ENCODE measurements around the gene LRP1.
A peak's percentile ranks its signal among the peaks of the same experiment; 100 is the strongest.

The LRP1 gene

DNA sequence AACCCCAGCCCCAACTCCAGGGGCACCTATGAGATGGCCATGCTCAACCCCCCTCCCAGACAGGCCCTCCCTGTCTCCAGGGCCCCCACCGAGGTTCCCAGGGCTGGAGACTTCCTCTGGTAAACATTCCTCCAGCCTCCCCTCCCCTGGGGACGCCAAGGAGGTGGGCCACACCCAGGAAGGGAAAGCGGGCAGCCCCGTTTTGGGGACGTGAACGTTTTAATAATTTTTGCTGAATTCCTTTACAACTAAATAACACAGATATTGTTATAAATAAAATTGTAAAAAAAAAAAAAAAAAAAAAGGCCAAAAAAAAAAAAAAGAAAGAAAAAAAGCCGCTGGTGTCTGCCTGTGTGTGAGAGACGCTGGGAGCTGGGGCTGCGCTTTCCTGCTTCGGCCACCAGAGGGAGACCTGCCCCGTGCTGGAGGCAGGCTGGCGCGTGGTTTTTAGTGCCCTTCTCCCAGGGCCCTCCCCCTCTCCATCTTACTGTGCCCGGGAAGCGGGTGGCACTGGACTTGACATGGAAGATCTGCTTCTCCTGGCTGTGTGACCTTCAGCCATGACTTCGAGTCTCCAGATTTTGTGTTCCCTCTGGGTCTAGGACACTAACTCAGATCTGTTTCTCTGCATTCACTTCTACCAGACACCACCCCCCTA lies 84.9 kb downstream of the LRP1 start:
- no peak overlapping the region for H3K4me2 ChIP-seq (ENCODE audit: low read length)
- H3K9me3 ChIP-seq (replicated peaks; ENCODE audit: low read length), result no peaks in the 10 kb centered on the region
- peaks cover 3% of the 10 kb centered on the region for H3K27me3 ChIP-seq (ENCODE audit: control insufficient read depth, insufficient read depth, low read length)
- no peak overlapping the region for H3K9ac ChIP-seq (ENCODE audit: low read depth, low read length)
- H3K4me1 ChIP-seq (ENCODE audit: control insufficient read depth, insufficient read depth, low read length), result peaks cover 44% of the 10 kb centered on the region
- no peak overlapping the region for H3K4me3 ChIP-seq (ENCODE audit: low read length)
- H3K36me3 ChIP-seq (ENCODE audit: insufficient read depth, low read length), result peaks cover 54% of the 10 kb centered on the region

DNA sequence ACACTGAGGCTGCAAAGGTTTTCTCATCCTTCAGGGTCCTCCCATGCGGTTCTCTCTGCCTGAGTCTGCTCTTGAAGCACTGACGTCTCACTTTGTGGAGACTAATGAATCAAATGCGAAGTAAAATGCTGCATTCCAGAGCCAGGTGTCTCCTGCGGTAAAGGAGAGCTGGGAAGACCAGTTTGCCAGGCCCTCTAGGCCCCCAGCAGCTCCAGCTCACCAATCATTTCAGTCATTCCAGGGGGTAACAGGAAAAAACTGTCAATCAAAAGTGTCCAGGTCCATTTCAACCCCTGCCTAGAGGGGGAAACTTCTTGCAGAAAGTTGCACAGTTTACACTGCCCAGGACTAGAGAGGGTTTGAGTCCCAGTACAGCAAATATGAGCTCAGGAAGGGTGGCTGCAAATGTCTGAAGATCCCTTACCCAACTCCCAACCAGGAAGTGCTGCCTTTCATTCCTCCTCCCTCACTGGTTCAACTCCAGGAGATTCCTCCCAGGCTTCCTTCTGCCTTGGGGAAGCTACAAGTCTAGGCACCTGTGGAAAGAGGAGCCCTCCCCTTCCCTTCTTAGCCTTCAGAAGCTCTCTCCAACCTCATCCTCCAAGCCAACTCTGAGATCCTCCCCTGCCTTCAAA lies 85.6 kb downstream of the LRP1 start:
- H3K4me1 ChIP-seq (ENCODE audit: control insufficient read depth, insufficient read depth, low read length), result peaks cover 37% of the 10 kb centered on the region
- no peak overlapping the region for H3K4me3 ChIP-seq (ENCODE audit: low read length)
- peaks cover 47% of the 10 kb centered on the region for H3K36me3 ChIP-seq (ENCODE audit: insufficient read depth, low read length)
- H3K9ac ChIP-seq (ENCODE audit: low read depth, low read length), result no peak overlapping the region
- no peaks in the 10 kb centered on the region for H3K9me3 ChIP-seq (replicated peaks; ENCODE audit: low read length)
- peaks cover 6% of the 10 kb centered on the region for H3K27me3 ChIP-seq (ENCODE audit: control insufficient read depth, insufficient read depth, low read length)
- no peak overlapping the region for H3K4me2 ChIP-seq (ENCODE audit: low read length)

DNA sequence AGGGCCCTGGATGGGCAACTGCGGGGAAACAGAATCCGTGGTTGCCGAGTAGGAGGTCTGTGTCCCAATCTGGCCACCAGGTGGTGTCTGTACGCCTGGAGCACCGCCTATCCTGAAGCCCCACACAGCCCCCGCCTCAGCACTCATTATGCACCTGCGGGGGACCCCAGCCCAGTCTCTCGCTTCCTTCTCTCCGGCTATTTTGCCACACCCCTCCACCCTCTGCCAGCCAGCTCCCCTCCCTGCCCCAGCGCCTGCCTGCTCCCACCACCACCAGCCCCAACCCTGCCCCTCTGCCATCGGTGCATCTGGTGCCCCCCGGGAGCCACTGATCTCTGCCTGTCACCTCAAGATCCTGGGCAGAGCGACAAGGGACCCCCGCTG lies 86.1 kb downstream of the LRP1 start:
- H3K4me2 ChIP-seq (ENCODE audit: low read length), result no peak overlapping the region
- H3K9me3 ChIP-seq (replicated peaks; ENCODE audit: low read length), result no peaks in the 10 kb centered on the region
- peaks cover 42% of the 10 kb centered on the region for H3K36me3 ChIP-seq (ENCODE audit: insufficient read depth, low read length)
- H3K9ac ChIP-seq (ENCODE audit: low read depth, low read length), result no peak overlapping the region
- peaks cover 10% of the 10 kb centered on the region for H3K27me3 ChIP-seq (ENCODE audit: control insufficient read depth, insufficient read depth, low read length)
- H3K4me1 ChIP-seq (ENCODE audit: control insufficient read depth, insufficient read depth, low read length), result peaks cover 36% of the 10 kb centered on the region
- H3K4me3 ChIP-seq (ENCODE audit: low read length), result no peak overlapping the region

DNA sequence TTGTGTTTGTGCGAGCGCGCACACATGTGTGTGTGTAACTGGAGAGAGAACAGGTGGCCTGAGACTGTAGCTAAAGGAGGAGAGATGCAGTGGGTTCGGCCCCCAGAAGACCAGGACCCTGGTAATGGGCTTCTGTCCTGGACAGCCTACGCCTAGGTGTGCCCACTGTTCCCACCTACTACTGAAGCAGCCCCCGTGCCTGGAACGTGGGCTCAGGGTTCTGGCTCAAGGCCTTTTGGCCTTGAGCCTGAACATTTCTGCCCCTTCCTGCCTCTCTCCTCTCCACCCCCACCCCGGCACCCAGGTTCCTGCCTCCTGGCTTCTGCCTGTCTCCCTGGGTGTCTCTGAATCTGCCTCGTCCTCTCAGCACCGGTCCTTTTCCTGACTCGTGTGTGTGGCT lies 86.8 kb downstream of the LRP1 start:
- Histone ChIP-seq H3K4me2 (ENCODE audit: low read length) (no peak overlapping the region), H3K27me3 (ENCODE audit: control insufficient read depth, insufficient read depth, low read length) (peaks cover 16% of the 10 kb centered on the region), H3K9me3 (replicated peaks; ENCODE audit: low read length) (no peaks in the 10 kb centered on the region), H3K36me3 (ENCODE audit: insufficient read depth, low read length) (peaks cover 35% of the 10 kb centered on the region), H3K9ac (ENCODE audit: low read depth, low read length) (no peak overlapping the region), H3K4me3 (ENCODE audit: low read length) (no peak overlapping the region), H3K4me1 (ENCODE audit: control insufficient read depth, insufficient read depth, low read length) (peaks cover 36% of the 10 kb centered on the region)

DNA sequence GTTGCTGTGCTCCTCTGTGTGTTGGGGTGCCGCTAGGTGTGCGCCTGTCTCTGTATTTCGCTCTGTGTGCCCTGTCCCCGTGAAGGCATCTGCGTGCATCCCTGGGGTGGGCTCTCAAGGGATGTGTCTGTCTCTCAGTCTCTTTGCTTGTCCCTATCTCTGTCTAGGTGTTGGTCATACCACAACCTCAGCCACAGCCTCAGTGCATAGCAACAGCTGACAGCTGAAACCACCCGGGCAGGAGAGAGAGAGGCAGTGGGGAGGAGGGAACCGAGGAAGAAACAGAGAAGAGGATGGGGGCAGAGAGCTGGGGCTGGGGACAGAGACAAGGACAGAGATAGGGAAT lies 87.4 kb downstream of the LRP1 start:
- Histone ChIP-seq H3K4me2 (ENCODE audit: low read length) (peak overlapping the region; percentile 88), H3K9me3 (replicated peaks; ENCODE audit: low read length) (no peaks in the 10 kb centered on the region), H3K4me1 (ENCODE audit: control insufficient read depth, insufficient read depth, low read length) (peaks cover 36% of the 10 kb centered on the region), H3K4me3 (ENCODE audit: low read length) (no peak overlapping the region), H3K9ac (ENCODE audit: low read depth, low read length) (no peak overlapping the region), H3K27me3 (ENCODE audit: control insufficient read depth, insufficient read depth, low read length) (peaks cover 18% of the 10 kb centered on the region), H3K36me3 (ENCODE audit: insufficient read depth, low read length) (peaks cover 29% of the 10 kb centered on the region)

DNA sequence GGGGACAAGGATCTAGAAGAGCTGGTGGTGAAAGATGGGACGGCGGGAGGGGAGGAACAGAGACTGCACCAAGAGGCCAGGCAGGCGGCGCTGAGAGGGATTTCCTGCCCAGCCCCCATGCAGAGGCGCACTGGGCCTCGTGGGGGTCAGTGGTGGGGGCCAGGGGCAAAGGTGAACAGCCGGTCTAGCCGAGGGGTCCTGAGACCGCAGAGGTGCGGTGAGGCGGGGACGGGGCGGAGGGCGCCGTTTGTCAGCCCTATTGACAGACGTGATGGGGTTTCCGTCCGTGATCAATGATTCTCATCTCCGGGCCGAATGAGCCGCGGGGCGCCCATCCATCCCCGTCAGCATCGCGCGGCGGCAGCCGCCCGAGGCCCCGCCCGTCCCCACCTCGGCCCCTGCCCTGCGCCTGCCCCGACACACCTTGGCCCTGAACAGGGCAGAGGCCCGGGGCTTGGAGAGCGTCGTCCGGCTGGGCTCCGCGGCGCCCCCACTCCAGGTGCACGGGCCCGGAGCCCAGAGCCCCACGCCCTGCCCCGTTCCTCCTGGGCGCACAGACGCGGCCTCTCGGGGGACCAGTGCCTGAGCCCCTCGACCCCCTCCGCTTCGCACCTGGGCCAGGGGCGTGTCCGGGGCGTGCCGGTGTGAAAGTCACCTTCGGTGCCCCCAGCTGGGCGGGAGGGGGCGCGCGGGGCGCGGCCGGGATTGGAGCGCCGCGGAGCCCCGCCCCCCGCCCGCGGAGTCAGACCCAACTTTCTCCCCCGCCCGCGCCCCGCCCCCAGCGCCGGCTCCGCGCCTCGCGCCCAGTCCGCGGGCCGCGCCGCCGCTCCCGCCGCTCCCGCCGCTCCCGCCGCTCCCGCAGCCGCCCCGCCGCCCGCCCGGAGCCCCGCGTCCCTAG lies 88.0 kb downstream of the LRP1 start, which contains the start of gene NXPH4:
NXPH4 (plus strand) TSS at position 781 of the 898 bp plus-strand sequence. CDS start 176 bp downstream, outside the sequence.
- Histone ChIP-seq H3K4me3 (ENCODE audit: low read length) (peak within 1 kb of the TSS; percentile 64), H3K9me3 (replicated peaks; ENCODE audit: low read length) (no peaks in the 10 kb centered on the region), H3K4me2 (ENCODE audit: low read length) (peak within 1 kb of the TSS; percentile 88), H3K36me3 (ENCODE audit: insufficient read depth, low read length) (peaks cover 23% of the 10 kb centered on the region), H3K27me3 (ENCODE audit: control insufficient read depth, insufficient read depth, low read length) (peaks cover 25% of the 10 kb centered on the region), H3K9ac (ENCODE audit: low read depth, low read length) (no peak within 1 kb of the TSS), H3K4me1 (ENCODE audit: control insufficient read depth, insufficient read depth, low read length) (peaks cover 35% of the 10 kb centered on the region)

DNA sequence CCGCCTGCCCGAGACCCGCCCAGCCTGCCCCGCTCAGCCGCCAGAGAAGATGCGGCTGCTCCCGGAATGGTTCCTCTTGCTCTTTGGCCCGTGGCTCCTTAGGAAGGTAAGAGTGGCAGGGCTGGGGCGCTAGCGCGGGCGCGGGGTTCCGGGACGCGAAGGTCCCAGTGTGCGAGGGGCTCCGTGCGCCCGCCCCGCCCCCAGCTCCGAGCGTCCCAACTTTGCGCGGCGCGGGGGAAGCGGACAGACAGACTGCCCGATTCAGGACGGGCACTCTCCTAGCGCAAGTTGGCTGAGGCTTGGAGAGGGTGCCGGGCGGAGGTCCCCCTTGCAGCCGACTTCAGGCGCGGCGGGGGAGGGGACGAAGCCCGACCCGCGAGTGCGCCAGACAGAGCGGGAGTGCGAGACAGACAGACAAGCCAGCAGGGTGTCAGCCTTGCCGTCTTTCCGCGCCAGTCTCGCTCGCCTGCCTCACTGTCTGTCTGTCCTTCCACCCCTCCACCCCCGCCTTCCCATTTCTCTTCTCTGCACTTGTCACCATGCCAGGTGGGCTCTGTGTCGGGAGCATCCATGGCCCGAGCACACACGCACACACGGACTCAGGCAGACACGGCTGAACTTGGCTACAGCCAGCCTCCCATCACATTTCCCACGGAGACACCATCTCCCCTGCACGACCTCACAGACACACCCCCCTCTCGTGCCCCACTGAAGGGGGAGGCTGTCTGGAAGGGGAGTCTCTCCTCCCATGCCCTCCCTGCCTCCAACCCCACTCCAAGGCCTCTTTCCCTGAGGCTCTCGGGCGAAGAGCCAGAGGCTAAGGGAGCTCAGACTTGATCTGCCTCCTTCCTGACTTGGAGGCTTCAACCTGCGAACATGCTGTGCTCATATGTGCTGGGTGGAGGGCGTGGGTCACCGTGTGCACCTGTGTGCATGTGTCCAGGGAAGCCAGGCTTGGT lies 88.9 kb downstream of the LRP1 start:
- Histone ChIP-seq H3K9ac (ENCODE audit: low read depth, low read length) (no peak overlapping the region), H3K4me3 (ENCODE audit: low read length) (peak overlapping the region; percentile 64), H3K4me1 (ENCODE audit: control insufficient read depth, insufficient read depth, low read length) (peaks cover 30% of the 10 kb centered on the region), H3K9me3 (replicated peaks; ENCODE audit: low read length) (no peaks in the 10 kb centered on the region), H3K27me3 (ENCODE audit: control insufficient read depth, insufficient read depth, low read length) (peaks cover 30% of the 10 kb centered on the region), H3K4me2 (ENCODE audit: low read length) (peak overlapping the region; percentile 88), H3K36me3 (ENCODE audit: insufficient read depth, low read length) (peaks cover 14% of the 10 kb centered on the region)

DNA sequence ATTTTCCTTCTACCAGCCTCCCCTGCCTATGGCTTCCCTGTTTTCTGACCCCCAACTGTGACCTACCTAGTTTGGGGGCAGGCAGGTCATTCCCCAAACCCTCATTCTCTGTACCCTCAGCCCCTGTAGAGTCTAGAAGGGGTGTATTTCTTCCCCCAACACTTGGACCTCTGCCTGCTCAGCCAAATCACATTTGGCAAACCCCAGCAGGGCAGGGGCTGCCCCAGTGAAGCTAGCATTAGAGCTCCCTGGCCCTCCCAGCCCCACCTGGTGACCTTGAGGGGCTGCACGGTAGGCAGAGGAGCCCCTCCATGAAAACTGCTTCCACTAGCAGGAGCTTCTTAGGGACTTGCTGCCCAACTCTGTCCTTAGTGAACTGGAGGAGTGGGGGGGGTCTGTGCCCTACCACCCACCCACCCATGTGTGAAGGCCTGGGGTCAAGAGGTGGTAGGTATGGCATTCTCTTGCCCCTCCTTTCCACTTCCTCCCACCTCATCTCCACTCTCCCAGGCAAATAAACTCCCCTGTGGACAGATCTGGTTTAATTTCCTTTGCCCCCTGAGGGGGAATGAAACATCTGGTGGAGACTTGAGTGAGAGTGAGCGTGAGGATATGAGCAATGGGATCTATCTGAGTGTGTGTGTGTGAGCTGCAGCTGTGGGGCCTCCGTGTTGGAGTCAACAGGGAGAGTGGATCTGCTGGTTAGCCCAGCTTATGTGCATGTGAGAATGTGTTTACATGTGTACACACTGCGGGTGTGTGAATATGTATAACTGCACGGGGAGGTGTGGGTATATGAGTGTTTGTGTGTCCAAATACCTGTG lies 90.0 kb downstream of the LRP1 start:
- Histone ChIP-seq H3K4me2 (ENCODE audit: low read length) (no peak overlapping the region), H3K4me3 (ENCODE audit: low read length) (no peak overlapping the region), H3K36me3 (ENCODE audit: insufficient read depth, low read length) (peaks cover 10% of the 10 kb centered on the region), H3K27me3 (ENCODE audit: control insufficient read depth, insufficient read depth, low read length) (peaks cover 30% of the 10 kb centered on the region), H3K4me1 (ENCODE audit: control insufficient read depth, insufficient read depth, low read length) (peaks cover 24% of the 10 kb centered on the region), H3K9me3 (replicated peaks; ENCODE audit: low read length) (no peaks in the 10 kb centered on the region), H3K9ac (ENCODE audit: low read depth, low read length) (no peak overlapping the region)

DNA sequence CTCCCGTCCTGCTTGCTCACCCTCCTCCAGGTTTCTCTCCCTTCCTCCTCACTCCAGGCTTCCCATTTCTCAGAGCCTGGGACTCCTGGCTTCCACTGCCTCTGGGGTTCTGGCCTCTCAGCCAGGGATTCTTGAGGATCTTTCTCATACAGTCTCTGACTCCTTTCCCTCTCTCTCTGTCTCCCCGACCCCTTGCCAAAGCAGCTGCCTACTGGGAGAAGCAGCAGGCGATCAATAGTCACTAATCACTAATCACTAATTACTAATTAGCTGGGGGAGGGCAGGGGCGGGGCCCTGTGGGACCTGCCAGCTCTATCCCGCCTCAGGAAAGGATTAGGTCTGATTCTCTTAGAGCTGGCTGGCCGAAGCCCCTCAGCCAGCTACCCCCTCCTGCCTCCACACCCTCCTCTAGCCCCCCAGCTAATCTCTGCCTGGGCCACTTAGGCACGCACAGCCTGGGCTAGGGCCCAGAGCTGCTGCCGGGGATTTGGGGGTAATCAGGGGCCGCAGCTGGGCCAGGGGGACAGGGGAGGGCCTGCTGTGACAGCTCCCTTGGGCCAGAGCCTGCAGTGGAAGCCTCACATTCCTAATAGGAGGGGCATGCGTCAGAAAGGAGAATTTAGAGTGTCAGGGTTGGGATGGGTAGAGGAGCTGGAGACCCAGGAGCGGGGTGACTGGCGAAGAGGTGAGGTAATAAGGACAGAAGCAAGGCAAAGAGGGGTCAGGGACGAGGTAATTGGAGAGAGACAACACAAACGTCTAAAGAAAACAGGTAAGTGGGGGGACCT lies 91.1 kb downstream of the LRP1 start:
- H3K9ac ChIP-seq (ENCODE audit: low read depth, low read length), result no peak overlapping the region
- no peaks in the 10 kb centered on the region for H3K9me3 ChIP-seq (replicated peaks; ENCODE audit: low read length)
- no peaks in the 10 kb centered on the region for H3K36me3 ChIP-seq (ENCODE audit: insufficient read depth, low read length)
- H3K4me2 ChIP-seq (ENCODE audit: low read length), result no peak overlapping the region
- H3K4me1 ChIP-seq (ENCODE audit: control insufficient read depth, insufficient read depth, low read length), result peaks cover 19% of the 10 kb centered on the region
- H3K27me3 ChIP-seq (ENCODE audit: control insufficient read depth, insufficient read depth, low read length), result peaks cover 30% of the 10 kb centered on the region
- no peak overlapping the region for H3K4me3 ChIP-seq (ENCODE audit: low read length)

All from skeletal muscle satellite cell (primary cell).